Superior temporal gyrus (tissue), 1 donor: ENCODE data around the gene DKK3.

Experiments used
- DNase-seq: peaks from one replicate; pipeline ENCODE4 v3.0.0-alpha.2; 2016; ENCODE audit errors: extremely low spot score

Gene DKK3

GRCh38 chr11:11946180-11946579 is 62.2 kb downstream of the DKK3 start:
- no peak for DNase-seq

- no peak for DNase-seq
These were observed 64.0 kb downstream of the DKK3 start for GRCh38 chr11:11944444-11944843.

- DNase-seq = no peak
These were observed 65.8 kb downstream of the DKK3 start for GRCh38 chr11:11942668-11943067.

- DNase-seq = no peak
These were observed 67.9 kb downstream of the DKK3 start for GRCh38 chr11:11940551-11940950.

GRCh38 chr11:11937957-11938356 is 70.5 kb downstream of the DKK3 start:
- DNase-seq = no peak

GRCh38 chr11:11937433-11937832 is 71.0 kb downstream of the DKK3 start:
- no peak for DNase-seq

GRCh38 chr11:11935536-11935935 is 72.9 kb downstream of the DKK3 start:
- DNase-seq = no peak

GRCh38 chr11:11931461-11932055 is 76.9 kb downstream of the DKK3 start:
- DNase-seq = peak; percentile 83

GRCh38 chr11:11929920-11930319 is 78.5 kb downstream of the DKK3 start:
- DNase-seq = no peak

- peak; percentile 24 for DNase-seq
These were observed 84.6 kb downstream of the DKK3 start for GRCh38 chr11:11923828-11924227.

- DNase-seq = no peak
These were observed 91.4 kb downstream of the DKK3 start for GRCh38 chr11:11916981-11917399.

GRCh38 chr11:11915625-11916024 is 92.8 kb downstream of the DKK3 start:
- no peak for DNase-seq

GRCh38 chr11:11913395-11913794 is 95.0 kb downstream of the DKK3 start:
- no peak for DNase-seq
